HEK293 (cell line): ENCODE data around the gene MECR.

Experiments used
- CTCF ChIA-PET: fragments of 350-600 bp; formaldehyde crosslinking; extraction: SDS; loops from one replicate; lab custom pipeline; 2021; ENCODE audit warnings: antibody characterized with exemption; lab: Yijun Ruan, JAX
- POLR2A ChIA-PET: fragments of 300-600 bp; formaldehyde crosslinking; extraction: SDS; loops from one replicate; lab custom pipeline; 2020; ENCODE audit warnings: antibody characterized with exemption, inconsistent platforms; lab: Yijun Ruan, JAX
- H3K27ac ChIP-seq: fragments of 200-500 bp; sonication (Bioruptor generic); 2 replicates; pipeline ENCODE4 v1.5.1; 2014; ENCODE audit warnings: low read depth, low read length, control low read depth, inconsistent platforms; ENCODE audit errors: extremely low read depth
- H3K36me3 ChIP-seq, 2 experiments: fragments of 200-500 bp in 1 of 2; sonication (Bioruptor generic) in 1 of 2; 1 replicate in 1 of 2; 2 replicates in 1 of 2; pipeline ENCODE4 v1.5.1; 2014 to 2017; ENCODE audit warnings: inconsistent platforms in 2 of 2, low read length in 2 of 2; ENCODE audit not compliant: control insufficient read depth in 2 of 2, insufficient read depth in 1 of 2
- H3K4me1 ChIP-seq: fragments of 200-500 bp; sonication (Bioruptor generic); 2 replicates; pipeline ENCODE4 v1.5.1; 2014; ENCODE audit warnings: mild to moderate bottlenecking, low read length, inconsistent platforms; ENCODE audit not compliant: control insufficient read depth, insufficient read depth
- H3K4me3 ChIP-seq: 2 replicates; pipeline ENCODE4 v1.5.1; 2011; ENCODE audit warnings: low read depth, mild to moderate bottlenecking, control low read depth, low read length, moderate library complexity
- H3K9me3 ChIP-seq: fragments of 200-500 bp; sonication (Bioruptor generic); 2 replicates; pipeline ENCODE4 v1.5.1; 2014; ENCODE audit warnings: low read depth, low read length, inconsistent platforms; ENCODE audit not compliant: control insufficient read depth, insufficient read depth
- ATF2 ChIP-seq: fragments of 450-650 bp; formaldehyde crosslinking; IDR thresholded peaks from 2 replicates; pipeline ENCODE4 v1.5.1; 2016; ENCODE audit warnings: missing biosample characterization, missing genetic modification characterization, low read depth
- BCL11B ChIP-seq: fragments of 450-650 bp; formaldehyde crosslinking; IDR thresholded peaks from 2 replicates; pipeline ENCODE4 v1.5.1; 2016; ENCODE audit warnings: low read depth, missing biosample characterization, missing genetic modification characterization
- EGR2 ChIP-seq: fragments of 450-650 bp; formaldehyde crosslinking; IDR thresholded peaks from 2 replicates; pipeline ENCODE4 v1.5.1; 2016; ENCODE audit warnings: low read depth, missing biosample characterization, missing genetic modification characterization
- HOXA7 ChIP-seq: sonication (generic); formaldehyde crosslinking; IDR thresholded peaks from 2 replicates; pipeline ENCODE4 v1.8.1; 2022; ENCODE audit warnings: missing genetic modification reagents, borderline replicate concordance
- INSM2 ChIP-seq: fragments of 450-650 bp; formaldehyde crosslinking; IDR thresholded peaks from 2 replicates; pipeline ENCODE4 v1.5.1; 2016; ENCODE audit warnings: missing biosample characterization, missing genetic modification characterization
- KLF9 ChIP-seq: fragments of 450-650 bp; formaldehyde crosslinking; IDR thresholded peaks from 2 replicates; pipeline ENCODE4 v1.5.1; 2016; ENCODE audit warnings: missing biosample characterization, missing genetic modification characterization, low read depth
- PRDM10 ChIP-seq: fragments of 450-650 bp; formaldehyde crosslinking; IDR thresholded peaks from 2 replicates; pipeline ENCODE4 v1.5.1; 2016; ENCODE audit warnings: missing biosample characterization, missing genetic modification characterization
- SP2 ChIP-seq: fragments of 450-650 bp; formaldehyde crosslinking; IDR thresholded peaks from 2 replicates; pipeline ENCODE4 v1.5.1; 2016; ENCODE audit warnings: missing biosample characterization, missing genetic modification characterization
- SP3 ChIP-seq: fragments of 450-650 bp; formaldehyde crosslinking; IDR thresholded peaks from 2 replicates; pipeline ENCODE4 v1.5.1; 2016; ENCODE audit warnings: missing biosample characterization, missing genetic modification characterization
- TRIM28 ChIP-seq: IDR thresholded peaks from 2 replicates; pipeline ENCODE4 v1.6.1; 2011; ENCODE audit warnings: low read length, control low read depth, borderline replicate concordance
- ZBTB44 ChIP-seq: fragments of 450-650 bp; IDR thresholded peaks from 2 replicates; pipeline ENCODE4 v1.5.1; 2018; ENCODE audit warnings: missing biosample characterization, mild to moderate bottlenecking, missing genetic modification characterization
- ZBTB48 ChIP-seq: fragments of 450-650 bp; formaldehyde crosslinking; IDR thresholded peaks from 2 replicates; pipeline ENCODE4 v1.5.1; 2016; ENCODE audit warnings: missing biosample characterization, missing genetic modification characterization
- ZFP37 ChIP-seq: fragments of 450-650 bp; formaldehyde crosslinking; IDR thresholded peaks from 2 replicates; pipeline ENCODE4 v1.5.1; 2016; ENCODE audit warnings: missing biosample characterization, missing genetic modification characterization
- ZNF112 ChIP-seq: fragments of 450-650 bp; formaldehyde crosslinking; IDR thresholded peaks from 2 replicates; pipeline ENCODE4 v1.5.0; 2017; ENCODE audit warnings: missing biosample characterization, missing genetic modification characterization
- ZNF2 ChIP-seq: fragments of 450-650 bp; formaldehyde crosslinking; IDR thresholded peaks from 2 replicates; pipeline ENCODE4 v1.5.1; 2016; ENCODE audit warnings: missing biosample characterization, missing genetic modification characterization
- ZNF202 ChIP-seq: fragments of 450-650 bp; formaldehyde crosslinking; IDR thresholded peaks from 2 replicates; pipeline ENCODE4 v1.5.1; 2016; ENCODE audit warnings: missing biosample characterization, missing genetic modification characterization, borderline replicate concordance
- ZNF292 ChIP-seq: fragments of 450-650 bp; formaldehyde crosslinking; IDR thresholded peaks from 2 replicates; pipeline ENCODE4 v1.5.1; 2016; ENCODE audit warnings: low read depth, missing biosample characterization, missing genetic modification characterization, borderline replicate concordance
- ZNF350 ChIP-seq: fragments of 450-650 bp; formaldehyde crosslinking; IDR thresholded peaks from 2 replicates; pipeline ENCODE4 v1.5.0; 2017; ENCODE audit warnings: missing biosample characterization, mild to moderate bottlenecking, missing genetic modification characterization
- ZNF354C ChIP-seq: fragments of 450-650 bp; formaldehyde crosslinking; IDR thresholded peaks from 2 replicates; pipeline ENCODE4 v1.5.1; 2016; ENCODE audit warnings: missing biosample characterization, missing genetic modification characterization, low read depth, borderline replicate concordance
- ZNF366 ChIP-seq: fragments of 450-650 bp; formaldehyde crosslinking; conservative IDR thresholded peaks from 2 replicates; pipeline ENCODE4 v1.5.1; 2016; ENCODE audit warnings: missing biosample characterization, missing genetic modification characterization
- ZNF488 ChIP-seq: fragments of 450-650 bp; formaldehyde crosslinking; IDR thresholded peaks from 2 replicates; pipeline ENCODE4 v1.5.1; 2016; ENCODE audit warnings: missing biosample characterization, missing genetic modification characterization
- ZNF529 ChIP-seq: fragments of 450-650 bp; formaldehyde crosslinking; IDR thresholded peaks from 2 replicates; pipeline ENCODE4 v1.5.1; 2017; ENCODE audit warnings: missing genetic modification characterization, missing biosample characterization; ENCODE audit not compliant: insufficient replicate concordance
- ZNF571 ChIP-seq: fragments of 450-650 bp; formaldehyde crosslinking; IDR thresholded peaks from 2 replicates; pipeline ENCODE4 v1.5.0; 2017; ENCODE audit warnings: missing biosample characterization, missing genetic modification characterization
- ZNF624 ChIP-seq: fragments of 450-650 bp; formaldehyde crosslinking; IDR thresholded peaks from 2 replicates; pipeline ENCODE4 v1.5.1; 2017; ENCODE audit warnings: missing biosample characterization, missing genetic modification characterization
- ZNF76 ChIP-seq: fragments of 450-650 bp; formaldehyde crosslinking; IDR thresholded peaks from 2 replicates; pipeline ENCODE4; 2016; ENCODE audit warnings: low read depth, missing biosample characterization, missing genetic modification characterization, borderline replicate concordance
- ZNF777 ChIP-seq: fragments of 450-650 bp; formaldehyde crosslinking; IDR thresholded peaks from 2 replicates; pipeline ENCODE4 v1.5.1; 2017; ENCODE audit warnings: missing biosample characterization, missing genetic modification characterization, borderline replicate concordance
- ZNF837 ChIP-seq: fragments of 450-650 bp; formaldehyde crosslinking; IDR thresholded peaks from 2 replicates; pipeline ENCODE4 v1.5.1; 2016; ENCODE audit warnings: missing biosample characterization, missing genetic modification characterization
- ZSCAN23 ChIP-seq: fragments of 450-650 bp; formaldehyde crosslinking; IDR thresholded peaks from 2 replicates; pipeline ENCODE4 v1.5.1; 2016; ENCODE audit warnings: missing biosample characterization, missing genetic modification characterization

MECR gene

GRCh38 chr1:29181413-29182225 is 49.1 kb downstream of the MECR start, which contains the start of gene SRSF4:
Gene SRSF4, minus strand, starts transcription at chr1:29181900. Its CDS starts 148 bp downstream, at chr1:29181752.
- Histone ChIP-seq H3K9me3 (no peaks in the 10 kb centered on the region), H3K27ac (peak within 1 kb of the TSS; percentile 99), H3K36me3 (peaks cover 0 to 19% of the 10 kb centered on the region in 2 experiments; a peak in 2 of 3 replicates), H3K4me1 (peaks cover 6% of the 10 kb centered on the region; the same call in 1 of the 2 replicates), H3K4me3 (peak within 1 kb of the TSS; percentile 100)
- CTCF ChIA-PET, result interaction anchor here (0.6 to 5.8 kb wide), 22 partner anchors 11 to 1886 kb away, joined by 3 to 44 read pairs (median 4); partner anchors contain the start of gene TMEM200B
- POLR2A ChIA-PET, result interaction anchor here (0.6 to 3.6 kb wide), 31 partner anchors 11 to 600 kb away, joined by 3 to 30 read pairs (median 5); partner anchors contain the start of genes EPB41, MECR, RNU11 and TAF12
- TF ChIP-seq ZNF624 (tag by site-specific recombination) (no peak), ZBTB48 (tag by site-specific recombination) (peak; percentile 54; the same call in 1 of the 2 replicates), ZNF777 (tag by site-specific recombination) (no peak), ZNF202 (tag by site-specific recombination) (no peak), ZNF837 (tag by site-specific recombination) (no peak), ZSCAN23 (tag by site-specific recombination) (peak; percentile 40; the same call in 1 of the 2 replicates), PRDM10 (tag by site-specific recombination) (peak; percentile 54; the same call in 1 of the 2 replicates), SP3 (peak; percentile 93), ZBTB44 (tag by site-specific recombination) (0 out of 2 replicates have a peak, but pooled peaks have one; percentile 51), ATF2 (tag by site-specific recombination) (no peak), TRIM28 (no peak), BCL11B (tag by site-specific recombination) (no peak), ZFP37 (tag by site-specific recombination) (peak; percentile 94), KLF9 (tag by site-specific recombination) (peak; percentile 86), INSM2 (tag by site-specific recombination) (0 out of 2 replicates have a peak, but pooled peaks have one; percentile 11), ZNF354C (tag by site-specific recombination) (no peak), ZNF292 (tag by site-specific recombination) (no peak), HOXA7 (CRISPR knock-in tag) (no peak), ZNF571 (no peak), EGR2 (peak; percentile 46), SP2 (tag by site-specific recombination) (peak; percentile 95), ZNF350 (no peak), ZNF488 (peak; percentile 51; the same call in 1 of the 2 replicates), ZNF2 (tag by site-specific recombination) (peak; percentile 59; the same call in 1 of the 2 replicates), ZNF112 (tag by site-specific recombination) (no peak), ZNF366 (tag by site-specific recombination) (no peak), ZNF529 (no peak), ZNF76 (tag by site-specific recombination) (peak; percentile 74)
